ENCODE data around the gene HECTD4.

The HECTD4 gene

DNA sequence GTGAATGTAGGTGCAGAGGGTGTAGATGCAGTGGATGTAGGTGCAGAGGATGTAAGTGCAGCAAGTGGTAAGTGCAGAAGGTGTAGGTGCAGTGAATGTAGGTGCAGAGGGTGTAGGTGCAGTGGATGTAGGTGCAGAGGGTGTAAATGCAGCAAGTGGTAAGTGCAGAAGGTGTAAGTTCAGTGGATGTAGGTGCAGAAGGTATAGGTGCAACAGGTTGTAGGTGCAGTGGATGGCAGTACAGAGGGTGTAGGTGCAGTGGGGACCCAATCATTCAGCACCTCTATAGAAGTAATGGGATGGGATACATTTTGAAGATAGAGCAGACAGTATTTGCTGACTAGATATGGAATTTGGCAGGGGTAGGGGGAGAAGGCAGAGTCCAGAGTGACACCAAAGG is 85.0 kb downstream of the HECTD4 start:
- no peak for TF ChIP-seq JUND (IDR thresholded peaks at IDR 0.05; ENCODE audit: low read depth)
- no peak for DNase-seq (ENCODE audit: low read depth in 1 of 2, low spot score in 1 of 2)
- in situ Hi-C loops (cut with HindIII; ENCODE audit: low pct_unique_long_range_greater_than_20kb, low sequenced_read_pairs) = no loop called here

DNA sequence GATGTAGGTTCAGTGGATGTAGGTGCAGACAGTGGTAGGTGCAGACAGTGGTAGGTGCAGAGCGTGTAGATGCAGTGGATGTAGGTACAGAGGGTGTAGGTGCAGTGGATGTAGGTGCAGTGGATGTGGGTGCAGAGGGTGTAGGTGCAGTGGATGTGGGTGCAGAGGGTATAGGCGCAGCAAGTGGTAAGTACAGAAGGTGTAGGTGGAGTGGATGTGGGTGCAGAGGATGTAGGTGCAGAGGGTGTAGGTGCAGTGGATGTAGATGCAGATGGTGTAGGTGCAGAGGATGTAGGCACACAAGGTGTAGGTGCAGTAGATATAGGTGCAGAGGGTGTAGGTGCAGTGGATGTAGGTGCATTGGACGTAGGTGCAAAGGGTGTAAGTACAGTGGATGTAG is 86.0 kb downstream of the HECTD4 start:
- in situ Hi-C loops (cut with HindIII; ENCODE audit: low pct_unique_long_range_greater_than_20kb, low sequenced_read_pairs) = no loop called here
- no peak for DNase-seq (ENCODE audit: low read depth in 1 of 2, low spot score in 1 of 2)
- no peak for TF ChIP-seq JUND (IDR thresholded peaks at IDR 0.05; ENCODE audit: low read depth)

DNA sequence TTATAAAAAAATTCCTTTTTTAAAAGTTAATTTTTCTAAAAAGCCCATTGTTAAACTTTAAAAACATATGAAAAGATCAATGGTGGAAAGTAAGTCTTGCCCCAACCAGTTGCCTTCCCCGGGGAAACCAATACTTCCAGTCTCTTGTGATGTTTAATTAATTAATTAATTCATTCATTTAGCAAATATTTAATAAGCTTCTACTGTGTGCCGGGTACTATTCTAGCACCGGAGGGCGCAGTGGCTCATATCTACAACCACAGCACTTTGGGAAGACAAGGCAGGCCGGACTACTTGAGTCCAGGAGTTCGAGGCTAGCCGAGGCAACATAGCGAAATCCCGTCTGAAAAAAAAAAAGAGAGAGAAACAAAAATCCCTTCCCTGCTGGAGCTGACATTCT is 87.4 kb downstream of the HECTD4 start:
- no peak for TF ChIP-seq JUND (IDR thresholded peaks at IDR 0.05; ENCODE audit: low read depth)
- in situ Hi-C loops (cut with HindIII; ENCODE audit: low pct_unique_long_range_greater_than_20kb, low sequenced_read_pairs) = no loop called here
- DNase-seq (ENCODE audit: low read depth in 1 of 2, low spot score in 1 of 2) = peak in 1 of 2 experiments; percentile 25

DNA sequence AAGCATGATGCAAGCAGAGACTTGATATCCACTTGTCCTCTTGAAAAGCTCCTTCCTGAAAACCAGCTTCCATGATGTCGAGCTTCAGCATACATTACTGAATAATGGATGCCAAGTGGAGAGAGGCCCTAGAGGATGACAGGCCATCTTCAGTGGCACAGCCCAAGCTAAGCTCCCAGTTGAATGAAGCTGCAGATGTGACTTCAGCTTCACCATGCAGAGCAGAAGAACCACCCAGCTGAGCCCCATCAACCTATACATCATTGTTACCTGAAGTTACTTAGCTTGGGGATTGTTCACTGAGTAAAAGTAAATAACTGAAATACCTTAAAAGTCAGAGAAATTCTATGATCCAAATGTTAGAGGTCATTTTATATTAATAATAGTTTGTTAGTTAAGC is 93.6 kb downstream of the HECTD4 start:
- no peak for DNase-seq (ENCODE audit: low read depth in 1 of 2, low spot score in 1 of 2)
- in situ Hi-C loops (cut with HindIII; ENCODE audit: low pct_unique_long_range_greater_than_20kb, low sequenced_read_pairs) = no loop called here
- TF ChIP-seq JUND (IDR thresholded peaks at IDR 0.05; ENCODE audit: low read depth) = no peak

DNA sequence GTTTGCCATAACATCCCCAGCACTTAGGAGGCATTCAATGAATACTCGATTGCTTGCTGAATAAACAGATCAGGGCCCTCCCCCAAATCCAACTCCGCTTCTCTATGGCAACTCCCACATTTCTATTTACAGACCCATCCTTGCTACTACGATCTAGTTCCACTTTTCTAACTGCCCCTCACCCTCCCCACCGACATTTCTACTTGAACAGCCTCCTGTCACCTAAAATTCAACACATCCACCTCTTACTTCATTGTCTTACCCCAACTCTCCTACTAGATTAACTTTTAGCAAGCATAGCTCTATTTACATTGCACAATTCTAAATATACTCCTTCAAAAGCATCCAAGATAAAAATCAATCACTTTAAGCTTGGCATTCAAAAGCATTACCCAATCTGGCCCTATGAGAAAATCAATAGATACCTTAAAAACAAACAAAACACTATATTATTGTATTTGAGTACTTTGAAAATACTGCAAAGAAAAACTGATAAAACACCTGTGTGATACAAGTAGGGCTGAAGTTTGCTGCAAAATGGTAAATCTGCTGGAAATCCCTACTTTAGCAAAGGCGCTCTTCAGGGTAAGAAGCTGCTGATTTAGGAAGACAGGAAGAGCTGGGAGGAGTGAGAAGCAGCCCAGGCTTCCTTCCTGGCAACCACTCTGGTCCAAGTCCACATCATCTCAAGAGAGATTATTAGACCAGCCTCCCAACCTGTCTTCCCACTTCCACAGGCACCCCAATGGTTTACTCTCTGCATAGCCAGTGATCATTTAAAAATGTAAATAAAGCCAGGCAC is 96.4 kb downstream of the HECTD4 start:
- no peak for TF ChIP-seq JUND (IDR thresholded peaks at IDR 0.05; ENCODE audit: low read depth)
- peak in 1 of 2 experiments; percentile 21 for DNase-seq (ENCODE audit: low read depth in 1 of 2, low spot score in 1 of 2)
- in situ Hi-C loops (cut with HindIII; ENCODE audit: low pct_unique_long_range_greater_than_20kb, low sequenced_read_pairs) = no loop called here

DNA sequence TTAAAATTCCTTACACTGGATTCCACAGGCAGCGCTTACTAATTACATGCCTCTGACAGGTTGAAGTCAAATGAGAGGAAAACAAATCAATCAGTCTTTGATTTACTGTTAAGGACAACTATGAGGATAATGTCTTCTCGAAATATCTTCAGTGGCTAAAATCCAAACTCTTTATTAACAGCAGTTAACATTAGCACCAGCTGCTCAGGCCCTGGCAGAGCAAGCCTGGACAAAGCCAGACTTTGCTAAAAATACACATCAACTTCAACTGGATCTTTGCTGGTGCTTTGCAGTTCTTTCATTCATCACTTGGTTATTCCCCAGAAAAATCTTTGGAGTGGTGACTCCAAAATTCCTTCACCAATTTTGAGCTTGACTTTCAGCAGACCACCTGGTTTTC is 98.7 kb downstream of the HECTD4 start:
- TF ChIP-seq JUND (IDR thresholded peaks at IDR 0.05; ENCODE audit: low read depth) = no peak
- DNase-seq (ENCODE audit: low read depth in 1 of 2, low spot score in 1 of 2) = no peak
- in situ Hi-C loops (cut with HindIII; ENCODE audit: low pct_unique_long_range_greater_than_20kb, low sequenced_read_pairs) = no loop called here

DNA sequence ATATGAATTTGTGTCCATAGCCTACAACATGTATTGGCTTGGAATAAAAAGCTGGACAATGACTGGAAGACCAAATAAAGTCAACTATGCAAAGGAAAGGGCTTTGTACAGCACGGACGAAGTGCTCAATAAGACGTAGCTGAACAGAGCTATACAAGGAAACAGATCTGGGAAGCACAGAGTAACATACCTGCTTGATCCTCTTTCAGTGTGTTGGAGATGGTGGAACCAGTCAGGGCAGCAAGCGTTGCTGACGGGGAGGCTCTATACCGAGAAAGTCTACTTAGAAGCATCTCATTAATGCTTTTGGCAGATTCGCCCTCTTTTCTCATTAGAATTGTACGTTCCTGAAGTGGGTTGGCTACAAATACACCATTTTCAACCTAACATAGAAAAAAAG is 99.3 kb downstream of the HECTD4 start:
- DNase-seq (ENCODE audit: low read depth in 1 of 2, low spot score in 1 of 2) = no peak
- in situ Hi-C loops (cut with HindIII; ENCODE audit: low pct_unique_long_range_greater_than_20kb, low sequenced_read_pairs) = no loop called here
- TF ChIP-seq JUND (IDR thresholded peaks at IDR 0.05; ENCODE audit: low read depth) = no peak

DNA sequence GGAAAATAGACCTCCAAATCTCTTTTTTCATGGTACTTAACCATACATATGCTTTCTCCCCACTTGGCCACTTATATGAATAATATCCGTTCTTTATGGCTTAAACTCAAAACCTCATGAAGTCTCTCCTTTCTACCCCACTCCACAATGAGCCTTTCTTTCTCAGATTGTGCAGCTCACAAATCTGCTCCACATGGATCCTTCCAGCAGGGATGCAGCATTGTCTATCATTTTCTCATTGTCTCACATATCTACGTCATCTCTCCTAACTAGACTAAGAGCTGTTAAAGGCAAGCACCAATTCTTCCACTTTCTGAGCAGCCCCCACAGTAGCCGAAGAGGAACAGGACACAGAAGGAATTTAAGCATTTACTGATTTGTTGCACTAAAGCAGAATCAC is 106.4 kb downstream of the HECTD4 start:
- TF ChIP-seq JUND (IDR thresholded peaks at IDR 0.05; ENCODE audit: low read depth) = no peak
- no peak for DNase-seq (ENCODE audit: low read depth in 1 of 2, low spot score in 1 of 2)
- in situ Hi-C loops (cut with HindIII; ENCODE audit: low pct_unique_long_range_greater_than_20kb, low sequenced_read_pairs) = no loop called here

DNA sequence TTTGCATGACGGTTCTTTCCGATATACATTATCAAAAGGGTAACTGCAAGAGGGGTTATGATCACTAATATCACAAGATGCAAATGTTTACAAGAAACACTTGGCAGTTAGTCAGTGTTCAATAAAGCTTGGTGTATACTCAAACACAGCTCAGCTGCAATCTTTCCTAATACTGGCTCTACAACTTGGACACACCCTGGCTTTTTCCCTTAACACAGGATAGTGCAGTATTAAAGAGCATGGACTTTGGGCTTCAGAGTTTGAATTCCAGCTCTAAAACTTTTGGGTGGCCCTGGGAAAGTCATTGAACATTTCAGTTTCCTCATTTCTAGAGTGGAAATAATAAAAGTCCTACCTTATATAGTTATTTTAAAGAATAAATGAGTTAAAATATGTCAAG is 107.0 kb downstream of the HECTD4 start:
- no peak for TF ChIP-seq JUND (IDR thresholded peaks at IDR 0.05; ENCODE audit: low read depth)
- in situ Hi-C loops (cut with HindIII; ENCODE audit: low pct_unique_long_range_greater_than_20kb, low sequenced_read_pairs) = no loop called here
- DNase-seq (ENCODE audit: low read depth in 1 of 2, low spot score in 1 of 2) = no peak

DNA sequence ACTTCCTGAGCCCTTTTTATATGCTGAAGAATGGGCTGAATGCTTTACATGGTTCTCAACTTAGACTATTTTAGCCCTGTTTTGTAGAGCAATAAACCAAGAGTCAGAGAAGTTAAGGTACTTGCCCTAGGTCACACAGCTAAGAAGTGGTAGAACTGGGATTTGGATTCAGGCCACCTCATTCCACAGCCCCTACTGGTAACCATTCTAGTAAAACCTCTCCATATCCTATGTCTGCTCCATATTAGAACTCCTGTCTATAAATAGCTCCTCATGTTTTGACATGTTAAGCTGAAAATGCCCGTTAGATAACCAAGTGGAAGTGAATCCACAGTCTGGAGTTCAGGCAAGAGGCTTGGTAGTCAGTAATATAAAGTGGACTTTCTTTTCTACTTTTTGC is 111.6 kb downstream of the HECTD4 start:
- no peak for DNase-seq (ENCODE audit: low read depth in 1 of 2, low spot score in 1 of 2)
- in situ Hi-C loops (cut with HindIII; ENCODE audit: low pct_unique_long_range_greater_than_20kb, low sequenced_read_pairs) = no loop called here
- TF ChIP-seq JUND (IDR thresholded peaks at IDR 0.05; ENCODE audit: low read depth) = no peak

DNA sequence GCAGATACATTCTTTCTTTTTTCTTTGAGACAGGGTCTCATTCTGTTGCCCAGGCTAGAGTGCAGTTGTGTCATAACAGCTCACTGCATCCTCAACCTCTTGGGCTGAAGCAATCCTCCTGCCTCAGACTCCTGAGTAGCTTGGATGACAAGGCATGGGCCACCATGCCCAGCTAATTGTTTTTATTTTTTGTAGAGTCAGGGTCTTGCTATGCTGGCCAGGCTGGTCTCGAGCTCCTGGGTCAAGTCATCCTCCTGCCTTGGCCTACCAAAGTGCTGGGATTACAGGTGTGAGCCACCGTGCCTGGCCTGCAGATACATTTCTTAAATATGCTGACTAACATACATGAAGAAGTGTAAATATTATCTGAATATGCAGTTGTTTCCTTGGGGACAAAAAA is 115.8 kb downstream of the HECTD4 start:
- in situ Hi-C loops (cut with HindIII; ENCODE audit: low pct_unique_long_range_greater_than_20kb, low sequenced_read_pairs) = no loop called here
- TF ChIP-seq JUND (IDR thresholded peaks at IDR 0.05; ENCODE audit: low read depth) = no peak
- no peak for DNase-seq (ENCODE audit: low read depth in 1 of 2, low spot score in 1 of 2)

DNA sequence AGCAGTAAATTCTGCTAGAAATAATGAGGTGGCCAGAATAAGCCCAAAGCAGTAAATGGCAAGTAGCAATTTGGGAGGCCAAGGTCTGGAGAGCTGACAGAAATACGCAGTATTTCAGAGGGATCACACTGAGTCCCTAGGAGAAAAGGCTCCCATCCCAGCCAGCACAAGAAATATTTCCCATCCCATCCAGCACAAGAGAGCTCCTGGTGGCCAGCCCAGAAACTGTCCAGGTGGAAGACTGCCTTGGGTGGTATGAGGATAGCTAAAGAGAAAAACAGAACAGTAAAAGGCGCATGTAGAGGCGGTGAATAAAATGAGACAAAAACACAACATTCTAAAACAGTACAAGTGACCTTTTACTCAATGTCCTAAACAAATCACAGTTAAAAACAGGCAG is 120.7 kb downstream of the HECTD4 start:
- TF ChIP-seq JUND (IDR thresholded peaks at IDR 0.05; ENCODE audit: low read depth) = no peak
- in situ Hi-C loops (cut with HindIII; ENCODE audit: low pct_unique_long_range_greater_than_20kb, low sequenced_read_pairs) = no loop called here

DNA sequence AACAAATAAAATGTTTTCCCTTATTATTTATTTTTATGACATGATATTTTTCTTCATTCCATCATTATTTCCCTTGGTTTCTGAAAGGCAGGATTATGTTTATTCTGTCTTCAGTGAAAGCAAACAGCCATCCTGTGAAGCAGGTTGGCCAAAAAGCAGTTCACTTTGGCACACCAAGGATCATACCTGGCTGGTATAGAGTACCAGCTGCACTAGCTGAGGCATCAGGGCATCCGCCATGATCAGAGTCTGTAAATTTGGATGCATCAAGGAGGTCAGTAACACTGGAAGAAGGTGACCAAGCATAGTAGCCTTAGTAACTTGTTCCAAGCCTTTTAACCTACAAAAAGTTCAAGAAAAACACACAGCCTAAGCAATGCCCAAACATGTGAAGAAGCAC is 123.3 kb downstream of the HECTD4 start:
- TF ChIP-seq JUND (IDR thresholded peaks at IDR 0.05; ENCODE audit: low read depth) = no peak
- in situ Hi-C loops (cut with HindIII; ENCODE audit: low pct_unique_long_range_greater_than_20kb, low sequenced_read_pairs) = no loop called here
- DNase-seq (ENCODE audit: low read depth in 1 of 2, low spot score in 1 of 2) = no peak

More for the DNA sequence above, 120.7 kb downstream of the HECTD4 start:
- DNase-seq (ENCODE audit: low read depth in 1 of 2, low spot score in 1 of 2) = peak in 1 of 2 experiments; percentile 33

DNA sequence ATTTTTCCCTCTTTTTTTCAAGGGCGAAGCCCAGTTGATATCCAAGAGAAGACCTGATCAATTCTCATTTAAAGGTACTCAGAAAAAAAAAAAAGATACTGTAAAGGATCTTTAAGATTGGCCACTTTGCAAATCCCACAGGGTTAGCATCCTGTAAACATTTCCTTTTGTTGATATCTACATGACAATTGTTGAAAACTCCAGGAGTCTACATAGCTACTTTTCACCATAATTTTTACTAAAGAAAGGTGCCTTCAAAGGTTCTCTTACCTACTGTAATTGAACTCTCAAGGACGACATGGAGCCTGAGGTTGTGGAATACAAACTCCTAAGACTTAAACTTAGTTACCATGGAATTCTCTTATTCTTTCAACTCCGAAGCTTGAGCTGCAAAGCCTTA is 125.5 kb downstream of the HECTD4 start:
- no peak for DNase-seq (ENCODE audit: low read depth in 1 of 2, low spot score in 1 of 2)
- in situ Hi-C loops (cut with HindIII; ENCODE audit: low pct_unique_long_range_greater_than_20kb, low sequenced_read_pairs) = no loop called here
- TF ChIP-seq JUND (IDR thresholded peaks at IDR 0.05; ENCODE audit: low read depth) = no peak

Measured in T47D (cell line).